A673 (cell line): ENCODE data around the gene TRAF3IP1. TPM values are rescaled to one million over a fixed set of nuclear protein-coding genes. Genes with fewer than 3 reads are reported as not detected.
"Not testable (repeated sequence)": the region's sequence is repeated elsewhere in the genome, so short reads cannot be mapped to it uniquely, and the experiment has no call there.

Source experiments
- BruUV-seq: library from RNA; stranded (reverse); fragments of 400-500 nt; replicated peaks from 2 replicates; lab custom pipeline; 2021; lab: Mats Ljungman, UMichigan
- CTCF ChIA-PET: fragments of 300-600 bp; sonication (Branson Sonifier 250); formaldehyde crosslinking; loops from one replicate; lab custom pipeline; 2022; ENCODE audit warnings: antibody characterized with exemption; lab: Charles Lee
- POLR2A ChIA-PET: fragments of 300-600 bp; sonication (Branson Sonifier 250); formaldehyde crosslinking; loops from one replicate; lab custom pipeline; 2022; ENCODE audit warnings: antibody characterized with exemption; ENCODE audit not compliant: low non-redundant PET; lab: Charles Lee
- DNase-seq: peaks from one replicate; pipeline ENCODE4 v3.0.0-alpha.2; 2015; ENCODE audit warnings: low spot score
- H3K27ac ChIP-seq: fragments of 200-600 bp; sonication (generic); 2 replicates; pipeline ENCODE4 v1.5.1; 2016; ENCODE audit warnings: mixed run types, low read depth, mild to moderate bottlenecking, mixed read lengths, antibody characterized with exemption, low read length; ENCODE audit not compliant: poor library complexity, severe bottlenecking
- H3K27me3 ChIP-seq: fragments of 200-600 bp; sonication (generic); replicated peaks from 2 replicates; pipeline ENCODE4 v1.6.1; 2017; ENCODE audit warnings: mixed run types, low read depth, mild to moderate bottlenecking, mixed read lengths, antibody characterized with exemption, low read length; ENCODE audit not compliant: insufficient read depth, poor library complexity
- H3K36me3 ChIP-seq: fragments of 200-600 bp; sonication (generic); 2 replicates; pipeline ENCODE4 v1.6.1; 2016; ENCODE audit warnings: mixed run types, mild to moderate bottlenecking, mixed read lengths, antibody characterized with exemption, low read length; ENCODE audit not compliant: insufficient read depth, poor library complexity, severe bottlenecking
- H3K4me1 ChIP-seq: fragments of 200-600 bp; sonication (generic); 2 replicates; pipeline ENCODE4 v1.6.1; 2017; ENCODE audit warnings: mixed run types, mild to moderate bottlenecking, mixed read lengths, antibody characterized with exemption, low read length; ENCODE audit not compliant: insufficient read depth, poor library complexity, severe bottlenecking
- H3K4me3 ChIP-seq: fragments of 200-600 bp; sonication (generic); 2 replicates; pipeline ENCODE4 v1.5.1; 2016; ENCODE audit warnings: low read depth, mixed run types, mild to moderate bottlenecking, mixed read lengths, low read length; ENCODE audit not compliant: poor library complexity, severe bottlenecking
- H3K9me3 ChIP-seq: fragments of 200-600 bp; sonication (generic); 2 replicates; pipeline ENCODE4 v1.6.1; 2016; ENCODE audit warnings: mixed run types, low read depth, mild to moderate bottlenecking, mixed read lengths, antibody characterized with exemption, low read length; ENCODE audit not compliant: poor library complexity, severe bottlenecking
- CTCF ChIP-seq: fragments of 300-800, 200-600 bp; sonication (generic); conservative IDR thresholded peaks from 2 replicates; pipeline ENCODE4 v1.5.1; 2017; ENCODE audit warnings: low read depth, mild to moderate bottlenecking, antibody characterized with exemption, low read length, moderate library complexity, mixed read lengths
- EZH2 ChIP-seq: fragments of 200-600 bp; sonication (generic); IDR thresholded peaks from 2 replicates; pipeline ENCODE4 v1.6.1; 2017; ENCODE audit warnings: borderline replicate concordance, low read depth, mild to moderate bottlenecking, mixed read lengths, antibody characterized with exemption, low read length; ENCODE audit not compliant: poor library complexity, severe bottlenecking
- intact Hi-C: fragments of 100-400 bp; cut with micrococcal nuclease; formaldehyde crosslinking; loops from one replicate; pipeline ENCODE4 v1.10.0; 2022; ENCODE audit not compliant: unreplicated experiment
- total RNA-seq: library from RNA; stranded (reverse); gene quantifications from 2 replicates; pipeline ENCODE4 v1.2.3, GENCODE V29; 2021

The TRAF3IP1 gene
- total RNA-seq, 1 experiment from 2014 or later = 23.0 TPM

GRCh38 chr2:238320648-238321281 is 447 bp downstream of the TRAF3IP1 start:
- POLR2A ChIA-PET = no interaction called here
- peaks cover 5% of the 10 kb centered on the region for H3K4me1 ChIP-seq
- H3K9me3 ChIP-seq = no peaks in the 10 kb centered on the region
- CTCF ChIA-PET = no interaction called here
- BruUV-seq = no TSS peak
- no peaks in the 10 kb centered on the region for H3K27me3 ChIP-seq
- intact Hi-C loops = no loop called here
- peak overlapping the region; percentile 76 for H3K4me3 ChIP-seq
- no peak for TF ChIP-seq EZH2
- no peak for TF ChIP-seq CTCF
- DNase-seq = peak; percentile 12
- H3K27ac ChIP-seq = peak overlapping the region; percentile 57
- no peaks in the 10 kb centered on the region for H3K36me3 ChIP-seq

GRCh38 chr2:238321467-238321866 is 1.1 kb downstream of the TRAF3IP1 start:
- TF ChIP-seq EZH2 (no peak), CTCF (no peak)
- intact Hi-C loops = no loop called here
- CTCF ChIA-PET = no interaction called here
- Histone ChIP-seq H3K36me3 (no peaks in the 10 kb centered on the region), H3K27me3 (no peaks in the 10 kb centered on the region), H3K9me3 (no peaks in the 10 kb centered on the region), H3K27ac (no peak overlapping the region), H3K4me3 (peak overlapping the region; percentile 76), H3K4me1 (peaks cover 5% of the 10 kb centered on the region)
- BruUV-seq = no TSS peak
- POLR2A ChIA-PET = no interaction called here
- no peak for DNase-seq

- no peaks in the 10 kb centered on the region for H3K36me3 ChIP-seq
- H3K4me1 ChIP-seq = peaks cover 5% of the 10 kb centered on the region
- no peaks in the 10 kb centered on the region for H3K9me3 ChIP-seq
- POLR2A ChIA-PET = interaction anchor here (0.5 kb wide), 1 partner anchor 9 kb away, joined by 8 read pairs; no protein-coding TSS in a partner anchor
- BruUV-seq = no TSS peak
- CTCF ChIA-PET = no interaction called here
- no peak for DNase-seq
- intact Hi-C loops = no loop called here
- no peak overlapping the region for H3K27ac ChIP-seq
- H3K4me3 ChIP-seq = peak overlapping the region; percentile 76
- no peaks in the 10 kb centered on the region for H3K27me3 ChIP-seq
- no peak for TF ChIP-seq EZH2
- no peak for TF ChIP-seq CTCF
Measured at GRCh38 chr2:238322001-238322411, 1.7 kb downstream of the TRAF3IP1 start.

GRCh38 chr2:238324248-238324647 is 3.9 kb downstream of the TRAF3IP1 start:
- H3K36me3 ChIP-seq, H3K4me3 ChIP-seq, H3K4me1 ChIP-seq, H3K27me3 ChIP-seq, H3K27ac ChIP-seq, H3K9me3 ChIP-seq, DNase-seq, POLR2A ChIA-PET, BruUV-seq, intact Hi-C loops, CTCF ChIA-PET: not testable (repeated sequence)
